ENCODE data around the gene SSR1. TPM values are rescaled to one million over a fixed set of nuclear protein-coding genes. Genes with fewer than 3 reads are reported as not detected.

The SSR1 gene
- total RNA-seq, 1 experiment from 2014 or later: 65.2 TPM

GRCh38 chr6:7229376-7230326 lies 83.3 kb downstream of the SSR1 start:
- no peak for TF ChIP-seq CTCF (conservative IDR thresholded peaks at IDR 0.05; ENCODE audit: low read depth, low read length)
- no peak for TF ChIP-seq EZH2phosphoT487 (IDR thresholded peaks at IDR 0.05; ENCODE audit: borderline replicate concordance, low read length)
- TF ChIP-seq EZH2 (IDR thresholded peaks at IDR 0.05; ENCODE audit: low read length, unreplicated experiment): no peak
- no peak overlapping the region for H3K27ac ChIP-seq (ENCODE audit: low read length)
- no peaks in the 10 kb centered on the region for H4K20me1 ChIP-seq (ENCODE audit: low read length)
- H3K79me2 ChIP-seq (ENCODE audit: low read length): peaks cover 16% of the 10 kb centered on the region
- no peak overlapping the region for H3K4me2 ChIP-seq (ENCODE audit: low read length)
- H3K9me2 ChIP-seq (replicated peaks; ENCODE audit: low read length): no peaks in the 10 kb centered on the region
- POLR2A ChIA-PET (ENCODE audit: unreplicated experiment): no interaction called here
- no peaks in the 10 kb centered on the region for H3K4me1 ChIP-seq (ENCODE audit: insufficient read depth, low read length)
- CTCF ChIA-PET: interaction anchor here (0.6 kb wide), 1 partner anchor 533 kb away, joined by 3 read pairs; no protein-coding TSS in a partner anchor
- no peaks in the 10 kb centered on the region for H3K9me3 ChIP-seq (ENCODE audit: low read length)
- peaks cover 67% of the 10 kb centered on the region for H3K36me3 ChIP-seq (ENCODE audit: low read depth, low read length)
- no peak overlapping the region for H3K9ac ChIP-seq (ENCODE audit: low read length)
- intact Hi-C loops (cut with micrococcal nuclease): no loop called here
- ATAC-seq (no peak), DNase-seq (no peak)
- H2AFZ ChIP-seq (ENCODE audit: low read length): no peak overlapping the region
- H3K4me3 ChIP-seq (ENCODE audit: low read length): no peak overlapping the region
- no peaks in the 10 kb centered on the region for H3F3A ChIP-seq (ENCODE audit: low read length, unreplicated experiment)
- H3K27me3 ChIP-seq (ENCODE audit: low read length): no peaks in the 10 kb centered on the region
- no TSS peak for BruUV-seq (replicated peaks)

- Histone ChIP-seq H3K9me3 (ENCODE audit: low read length) (no peaks in the 10 kb centered on the region), H3K79me2 (ENCODE audit: low read length) (peaks cover 8% of the 10 kb centered on the region), H4K20me1 (ENCODE audit: low read length) (no peaks in the 10 kb centered on the region), H3K27me3 (ENCODE audit: low read length) (no peaks in the 10 kb centered on the region), H3K9me2 (replicated peaks; ENCODE audit: low read length) (no peaks in the 10 kb centered on the region), H3K36me3 (ENCODE audit: low read depth, low read length) (peaks cover 65% of the 10 kb centered on the region), H3K4me2 (ENCODE audit: low read length) (no peak overlapping the region), H3K4me1 (ENCODE audit: insufficient read depth, low read length) (no peaks in the 10 kb centered on the region), H3K4me3 (ENCODE audit: low read length) (no peak overlapping the region), H2AFZ (ENCODE audit: low read length) (no peak overlapping the region), H3K27ac (ENCODE audit: low read length) (no peak overlapping the region), H3K9ac (ENCODE audit: low read length) (no peak overlapping the region), H3F3A (ENCODE audit: low read length, unreplicated experiment) (no peaks in the 10 kb centered on the region)
- POLR2A ChIA-PET (ENCODE audit: unreplicated experiment): interaction anchor here (0.7 kb wide), 1 partner anchor 82 kb away, joined by 3 read pairs; no protein-coding TSS in a partner anchor
- ATAC-seq (no peak), DNase-seq (no peak)
- intact Hi-C loops (cut with micrococcal nuclease): no loop called here
- CTCF ChIA-PET: no interaction called here
- no TSS peak for BruUV-seq (replicated peaks)
- no peak for TF ChIP-seq EZH2phosphoT487 (IDR thresholded peaks at IDR 0.05; ENCODE audit: borderline replicate concordance, low read length)
- no peak for TF ChIP-seq CTCF (conservative IDR thresholded peaks at IDR 0.05; ENCODE audit: low read depth, low read length)
- no peak for TF ChIP-seq EZH2 (IDR thresholded peaks at IDR 0.05; ENCODE audit: low read length, unreplicated experiment)
These were observed 84.2 kb downstream of the SSR1 start for GRCh38 chr6:7228662-7229375.

Data from PC-3 (cell line).